A549 (cell line): ENCODE measurements around the gene HS3ST3A1. TPM values are rescaled to one million over a fixed set of nuclear protein-coding genes. Genes with fewer than 3 reads are reported as not detected.
A peak's percentile ranks its signal among the peaks of the same experiment; 100 is the strongest.

Experiments
- ATAC-seq, 2 experiments: fragments of 200-7000 bp in 1 of 2; fragments of >200 bp in 1 of 2; cut with Nextera tagmentation in 1 of 2; cut with Tn5 transposase in 1 of 2; 3 replicates each; pipeline versions ENCODE4 v1.8.0 to v1.9.1; 2018 to 2020; ENCODE audit warnings: mild to moderate bottlenecking in 1 of 2, moderate library complexity in 1 of 2
- CTCF ChIA-PET: fragments of 300-600 bp; sonication (Branson Sonifier 250); formaldehyde crosslinking; extraction: SDS; loops from one replicate; lab custom pipeline; 2021; ENCODE audit warnings: antibody characterized with exemption, inconsistent platforms; lab: Yijun Ruan, JAX
- POLR2A ChIA-PET: fragments of 350-600 bp; formaldehyde crosslinking; extraction: SDS; loops from one replicate; lab custom pipeline; 2021; ENCODE audit warnings: antibody characterized with exemption, inconsistent platforms; lab: Yijun Ruan, JAX
- DNase-seq, 2 experiments: peaks; one replicate each; pipeline versions ENCODE4 v3.0.0 to v3.0.0-alpha.2; 2011 to 2016; ENCODE audit warnings: low read depth in 1 of 2, low spot score in 1 of 2
- FAIRE-seq: peaks from 2 replicates; lab custom pipeline; 2011; peaks lifted over from hg19 to GRCh38; lab: Jason Lieb, UNC
- H3K27ac ChIP-seq, 2 experiments: fragments of >200 bp; sonication (Bioruptor Twin); formaldehyde crosslinking; 3 replicates each; pipeline ENCODE4 v1.5.1; 2016 to 2017
- H3K4me1 ChIP-seq: fragments of >200 bp; sonication (Bioruptor Twin); formaldehyde crosslinking; 3 replicates; pipeline ENCODE4 v1.6.1; 2016
- H3K4me2 ChIP-seq: fragments of >200 bp; sonication (Bioruptor Twin); formaldehyde crosslinking; 3 replicates; pipeline ENCODE4 v1.6.1; 2016
- H3K4me3 ChIP-seq: fragments of >200 bp; sonication (Bioruptor Twin); formaldehyde crosslinking; 3 replicates; pipeline ENCODE4 v1.5.1; 2016
- H3K9me3 ChIP-seq: fragments of >200 bp; sonication (Bioruptor Twin); formaldehyde crosslinking; 3 replicates; pipeline ENCODE4 v1.6.1; 2016
- BHLHE40 ChIP-seq: IDR thresholded peaks from 2 replicates; pipeline ENCODE4 v1.6.1; 2012; ENCODE audit warnings: low read depth, low read length, inconsistent platforms
- CBX2 ChIP-seq: fragments of 200-600 bp; sonication (generic); IDR thresholded peaks from 2 replicates; pipeline ENCODE4 v1.6.1; 2016; ENCODE audit warnings: low read depth, mild to moderate bottlenecking, borderline replicate concordance
- CEBPB ChIP-seq, 2 experiments: fragments of >200 bp in 1 of 2; sonication (Bioruptor Twin) in 1 of 2; formaldehyde crosslinking in 1 of 2; IDR thresholded peaks; 2 replicates each; pipeline ENCODE4 v1.6.1; 2012 to 2016
- CHD2 ChIP-seq: fragments of 150-350 bp; IDR thresholded peaks from 2 replicates; pipeline ENCODE4 v1.6.1; 2014; ENCODE audit warnings: low read length; ENCODE audit not compliant: partially characterized antibody
- CHD4 ChIP-seq: fragments of 200-600 bp; sonication (generic); IDR thresholded peaks from 2 replicates; pipeline ENCODE4 v1.6.1; 2016; ENCODE audit warnings: antibody characterized with exemption, mild to moderate bottlenecking, borderline replicate concordance
- ESRRA ChIP-seq: fragments of 150-350 bp; IDR thresholded peaks from 2 replicates; pipeline ENCODE4 v1.6.1; 2014; ENCODE audit warnings: mild to moderate bottlenecking, low read length, borderline replicate concordance
- FOSL2 ChIP-seq, 2 experiments: fragments of 450-650 bp in 1 of 2; fragments of >200 bp in 1 of 2; sonication (Bioruptor Twin) in 1 of 2; formaldehyde crosslinking; IDR thresholded peaks; 2 replicates each; pipeline versions ENCODE4 v1.5.0 to v1.6.1; 2016 to 2020; ENCODE audit warnings: mild to moderate bottlenecking in 1 of 2, moderate library complexity in 1 of 2
- HEYL ChIP-seq: fragments of 250-450 bp; sonication (Bioruptor Pico); IDR thresholded peaks from 2 replicates; pipeline ENCODE4 v1.8.0; 2021; ENCODE audit warnings: mild to moderate bottlenecking, moderate library complexity
- JUN ChIP-seq, 2 experiments: fragments of >200 bp; sonication (Bioruptor Twin); formaldehyde crosslinking; IDR thresholded peaks; 2 replicates in 1 of 2; 3 replicates in 1 of 2; pipeline ENCODE4 v1.6.1; 2016 to 2017
- JUNB ChIP-seq: fragments of >200 bp; sonication (Bioruptor Twin); formaldehyde crosslinking; IDR thresholded peaks from 2 replicates; pipeline ENCODE4 v1.6.1; 2016
- KDM1A ChIP-seq: fragments of 200-600 bp; sonication (generic); IDR thresholded peaks from 2 replicates; pipeline ENCODE4 v1.6.1; 2016; ENCODE audit warnings: low read depth, mild to moderate bottlenecking
- KDM5A ChIP-seq: fragments of 200-600 bp; sonication (generic); IDR thresholded peaks from 2 replicates; pipeline ENCODE4 v1.6.1; 2016; ENCODE audit warnings: antibody characterized with exemption, mild to moderate bottlenecking
- MAFK ChIP-seq: fragments of 450-650 bp; IDR thresholded peaks from 2 replicates; pipeline ENCODE4 v1.6.1; 2014; ENCODE audit not compliant: partially characterized antibody
- MAZ ChIP-seq: fragments of 150-350 bp; IDR thresholded peaks from 2 replicates; pipeline ENCODE4 v1.6.1; 2014; ENCODE audit warnings: antibody characterized with exemption, low read depth, low read length, borderline replicate concordance
- NR3C1 ChIP-seq: fragments of >200 bp; sonication (Bioruptor Twin); formaldehyde crosslinking; IDR thresholded peaks from 3 replicates; pipeline ENCODE4 v1.6.1; 2017
- POLR2A ChIP-seq: IDR thresholded peaks from 2 replicates; pipeline ENCODE4 v1.6.1; 2012; ENCODE audit warnings: mild to moderate bottlenecking, low read length
- RCOR1 ChIP-seq: fragments of 150-350 bp; IDR thresholded peaks from 2 replicates; pipeline ENCODE4 v1.6.1; 2014; ENCODE audit warnings: antibody characterized with exemption, low read length, low read depth
- ZSCAN20 ChIP-seq: fragments of 250-450 bp; sonication (Bioruptor Pico); IDR thresholded peaks from 2 replicates; pipeline ENCODE4 v1.8.0; 2022; ENCODE audit warnings: mild to moderate bottlenecking, moderate library complexity
- WGBS: methylation state at CpG from one replicate; pipeline ENCODE4 v1.1.6; 2017; ENCODE audit errors: missing lambda C conversion rate; 5-methylcytosine and 5-hydroxymethylcytosine counted together
- polyA plus RNA-seq, 4 experiments: library from polyadenylated mRNA; depleted of rRNA in 3 of 4; stranded (reverse); fragments of >200 nt; fragmentation: RNase III in 1 of 4; extraction: RNeasy Plus Mini Kit Qiagen cat#74134 plus additional on column Dnase treatment in 1 of 4; gene quantifications; 2 replicates in 3 of 4; 3 replicates in 1 of 4; pipeline ENCODE4 v1.2.3, GENCODE V29; 2011 to 2017
- TF ChIP-seq, protein P1 (sequence below): IDR thresholded peaks from 2 replicates; pipeline ENCODE4 v1.6.1; 2012
- TF ChIP-seq, protein P2 (sequence below): fragments of 250-450 bp; sonication (Bioruptor Pico); IDR thresholded peaks from 2 replicates; pipeline ENCODE4 v1.5.0; 2021; ENCODE audit warnings: mild to moderate bottlenecking, moderate library complexity, borderline replicate concordance
- TF ChIP-seq, protein P3 (sequence below): fragments of 150-350 bp; IDR thresholded peaks from 2 replicates; pipeline ENCODE4 v1.6.1; 2014; ENCODE audit warnings: low read depth, mild to moderate bottlenecking, low read length

The HS3ST3A1 gene
- polyA plus RNA-seq, 2 of the 4 experiments (the other 2 are of a cell fraction): not detected

DNA sequence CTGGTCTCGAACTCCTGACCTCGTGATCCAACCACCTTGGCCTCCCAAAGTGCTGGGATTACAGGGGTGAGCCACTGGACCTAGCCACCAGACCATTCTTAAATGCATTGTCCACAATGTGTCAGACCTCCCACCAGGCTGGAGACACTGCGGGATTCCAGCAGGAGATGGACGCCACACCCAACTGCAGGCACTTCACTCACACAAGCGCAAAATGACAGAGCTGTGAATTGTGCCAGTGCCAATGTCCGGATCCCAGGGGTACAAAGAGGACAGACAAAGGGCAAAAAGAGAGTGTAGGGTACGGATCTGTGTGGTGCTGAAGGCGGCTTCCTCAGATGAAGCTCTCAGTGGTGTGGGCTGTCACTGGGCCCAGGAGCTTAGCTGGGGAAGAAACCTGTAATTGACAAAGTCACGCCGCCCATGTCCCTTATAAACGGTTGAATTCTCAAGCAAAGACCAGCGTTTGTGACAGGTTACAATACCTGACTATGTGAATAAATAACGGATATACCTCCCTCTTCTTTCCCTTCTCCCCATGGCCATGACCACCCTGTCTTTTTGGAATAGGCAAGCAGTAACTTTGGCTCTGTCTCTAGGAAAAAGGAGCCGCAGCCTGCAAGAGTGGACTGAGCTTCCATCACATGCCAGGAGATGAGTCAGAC lies 40.0 kb downstream of the HS3ST3A1 start:
- no peaks in the 10 kb centered on the region for H3K9me3 ChIP-seq
- ChIA-PET CTCF (interaction anchor here (0.6 to 2.2 kb wide), 10 partner anchors 8 to 1615 kb away, joined by 3 to 7 read pairs (median 4); no protein-coding TSS in a partner anchor), POLR2A (interaction anchor here (1.1 kb wide), 1 partner anchor 739 kb away, joined by 3 read pairs; the partner anchor contains the start of gene HS3ST3B1)
- ATAC-seq (peak; percentile 70 to 98), FAIRE-seq (peak; percentile 68)
- H3K4me2 ChIP-seq: peak overlapping the region; percentile 44
- H3K4me1 ChIP-seq: peaks cover 11% of the 10 kb centered on the region; the same call in 1 of the 3 replicates
- H3K27ac ChIP-seq: peak overlapping the region; percentile 39 to 80; a peak in 5 of 6 replicates
- no peak for TF ChIP-seq ZSCAN20 (CRISPR knock-in tag)
- TF ChIP-seq RCOR1: no peak
- peak; percentile 53; the same call in 1 of the 2 replicates for TF ChIP-seq FOSL2 (IDR thresholded peaks at IDR 0.05)
- peak; percentile 69; the same call in 1 of the 2 replicates for TF ChIP-seq FOSL2 (CRISPR knock-in tag; IDR thresholded peaks at IDR 0.05)
- no peak for TF ChIP-seq HEYL (CRISPR knock-in tag)
- TF ChIP-seq, protein P1, sequence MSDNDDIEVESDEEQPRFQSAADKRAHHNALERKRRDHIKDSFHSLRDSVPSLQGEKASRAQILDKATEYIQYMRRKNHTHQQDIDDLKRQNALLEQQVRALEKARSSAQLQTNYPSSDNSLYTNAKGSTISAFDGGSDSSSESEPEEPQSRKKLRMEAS: no peak
- TF ChIP-seq CEBPB (IDR thresholded peaks at IDR 0.05): no peak
- 0 out of 5 replicates have a peak, but pooled peaks of 1 of the 2 experiments have one; percentile 16 for TF ChIP-seq JUN (IDR thresholded peaks at IDR 0.05)
- TF ChIP-seq, protein P2, sequence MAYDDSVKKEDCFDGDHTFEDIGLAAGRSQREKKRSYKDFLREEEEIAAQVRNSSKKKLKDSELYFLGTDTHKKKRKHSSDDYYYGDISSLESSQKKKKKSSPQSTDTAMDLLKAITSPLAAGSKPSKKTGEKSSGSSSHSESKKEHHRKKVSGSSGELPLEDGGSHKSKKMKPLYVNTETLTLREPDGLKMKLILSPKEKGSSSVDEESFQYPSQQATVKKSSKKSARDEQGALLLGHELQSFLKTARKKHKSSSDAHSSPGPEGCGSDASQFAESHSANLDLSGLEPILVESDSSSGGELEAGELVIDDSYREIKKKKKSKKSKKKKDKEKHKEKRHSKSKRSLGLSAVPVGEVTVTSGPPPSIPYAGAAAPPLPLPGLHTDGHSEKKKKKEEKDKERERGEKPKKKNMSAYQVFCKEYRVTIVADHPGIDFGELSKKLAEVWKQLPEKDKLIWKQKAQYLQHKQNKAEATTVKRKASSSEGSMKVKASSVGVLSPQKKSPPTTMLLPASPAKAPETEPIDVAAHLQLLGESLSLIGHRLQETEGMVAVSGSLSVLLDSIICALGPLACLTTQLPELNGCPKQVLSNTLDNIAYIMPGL (CRISPR knock-in tag): no peak
- peak; percentile 32; the same call in 1 of the 2 replicates for TF ChIP-seq JUNB
- no peak for TF ChIP-seq MAFK
- TF ChIP-seq CBX2: no peak
- TF ChIP-seq CHD2: no peak
- no peak for TF ChIP-seq POLR2A
- no peak for TF ChIP-seq NR3C1
- TF ChIP-seq, all 56 proteins: peak for 3
- peak; percentile 15 to 52 for DNase-seq
- H3K4me3 ChIP-seq: no peak overlapping the region
- 38% methylated on average over 14 of the region's 14 CpGs for WGBS

DNA sequence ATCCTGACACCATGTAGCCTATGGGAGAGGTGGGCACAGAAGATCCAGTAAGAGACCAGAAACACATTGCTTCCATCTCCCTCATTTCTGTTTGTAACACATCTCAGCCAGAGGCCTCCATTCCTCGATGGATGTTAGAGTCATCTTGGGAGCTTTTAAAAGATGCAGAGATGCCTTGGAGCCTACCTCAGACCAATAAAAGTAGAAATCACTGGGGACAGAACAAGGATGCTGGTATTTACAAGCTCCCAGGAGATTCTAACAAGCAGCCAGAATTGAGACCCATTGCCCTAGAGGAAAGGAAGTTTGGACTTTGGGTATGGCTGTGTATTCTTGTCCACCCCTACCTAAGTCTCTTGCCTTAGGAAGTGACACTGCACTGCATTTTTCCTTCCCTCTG lies 40.8 kb downstream of the HS3ST3A1 start:
- WGBS: 48% methylated on average over 1 of the region's 1 CpG
- Histone ChIP-seq H3K9me3 (no peaks in the 10 kb centered on the region), H3K4me3 (no peak overlapping the region), H3K4me1 (peaks cover 11% of the 10 kb centered on the region; the same call in 1 of the 3 replicates), H3K4me2 (0 out of 3 replicates have a peak overlapping the region, but pooled peaks have one; percentile 44), H3K27ac (peak overlapping the region; percentile 44 to 80; a peak in 5 of 6 replicates)
- TF ChIP-seq ESRRA (no peak), JUNB (no peak), CHD4 (no peak), KDM1A (no peak), BHLHE40 (no peak), CHD2 (no peak), KDM5A (no peak), CBX2 (no peak), MAZ (no peak)
- TF ChIP-seq, protein P3, sequence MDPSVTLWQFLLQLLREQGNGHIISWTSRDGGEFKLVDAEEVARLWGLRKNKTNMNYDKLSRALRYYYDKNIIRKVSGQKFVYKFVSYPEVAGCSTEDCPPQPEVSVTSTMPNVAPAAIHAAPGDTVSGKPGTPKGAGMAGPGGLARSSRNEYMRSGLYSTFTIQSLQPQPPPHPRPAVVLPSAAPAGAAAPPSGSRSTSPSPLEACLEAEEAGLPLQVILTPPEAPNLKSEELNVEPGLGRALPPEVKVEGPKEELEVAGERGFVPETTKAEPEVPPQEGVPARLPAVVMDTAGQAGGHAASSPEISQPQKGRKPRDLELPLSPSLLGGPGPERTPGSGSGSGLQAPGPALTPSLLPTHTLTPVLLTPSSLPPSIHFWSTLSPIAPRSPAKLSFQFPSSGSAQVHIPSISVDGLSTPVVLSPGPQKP: no peak
- POLR2A ChIA-PET: interaction anchor here (1.1 kb wide), 1 partner anchor 740 kb away, joined by 3 read pairs; the partner anchor contains the start of gene HS3ST3B1
- CTCF ChIA-PET: interaction anchor here (0.7 to 1.7 kb wide), 5 partner anchors 8 to 741 kb away, joined by 3 to 4 read pairs (median 4); no protein-coding TSS in a partner anchor
- DNase-seq (no peak), FAIRE-seq (no peak), ATAC-seq (no peak)
